ENCODE results near the gene AFG3L2.
A peak's percentile ranks its signal among the peaks of the same experiment; 100 is the strongest.
"Not testable (repeated sequence)": the region's sequence is repeated elsewhere in the genome, so short reads cannot be mapped to it uniquely, and the experiment has no call there.

AFG3L2 gene

GRCh38 chr18:12376754-12377555, at the start of gene AFG3L2:
TSS of gene AFG3L2 (minus strand) at chr18:12377227. CDS start at chr18:12377082, 145 bp downstream.
- Mint-ChIP-seq H3K9me3 (no peaks in the 10 kb centered on the region), H3K36me3 (ENCODE audit: low read depth) (peaks cover 15% of the 10 kb centered on the region), H3K27me3 (ENCODE audit: low read depth) (peaks cover 2% of the 10 kb centered on the region), H3K4me3 (peak within 1 kb of the TSS; percentile 91), H3K4me1 (ENCODE audit: low read depth) (peaks cover 37% of the 10 kb centered on the region), H3K27ac (peak within 1 kb of the TSS; percentile 92)
- DNase-seq (ENCODE audit: low spot score) = peak; percentile 99

GRCh38 chr18:12424252-12424651, 47.2 kb upstream of the AFG3L2 start:
- Mint-ChIP-seq H3K36me3 (ENCODE audit: low read depth) (no peaks in the 10 kb centered on the region), H3K27me3 (ENCODE audit: low read depth) (no peaks in the 10 kb centered on the region), H3K4me1 (ENCODE audit: low read depth) (peaks cover 2% of the 10 kb centered on the region), H3K4me3 (no peak overlapping the region), H3K9me3 (no peaks in the 10 kb centered on the region), H3K27ac (no peak overlapping the region)
- no peak for DNase-seq (ENCODE audit: low spot score)

- Mint-ChIP-seq H3K4me1 (ENCODE audit: low read depth) (peaks cover 2% of the 10 kb centered on the region), H3K9me3 (no peaks in the 10 kb centered on the region), H3K4me3 (no peak overlapping the region), H3K27me3 (ENCODE audit: low read depth) (no peaks in the 10 kb centered on the region), H3K27ac (no peak overlapping the region), H3K36me3 (ENCODE audit: low read depth) (no peaks in the 10 kb centered on the region)
- DNase-seq (ENCODE audit: low spot score) = no peak
Measured at GRCh38 chr18:12423820-12424219, 46.8 kb upstream of the AFG3L2 start.

GRCh38 chr18:12423393-12423792, 46.4 kb upstream of the AFG3L2 start:
- H3K36me3 Mint-ChIP-seq (ENCODE audit: low read depth) = peaks cover 2% of the 10 kb centered on the region
- H3K27me3 Mint-ChIP-seq (ENCODE audit: low read depth) = no peaks in the 10 kb centered on the region
- no peaks in the 10 kb centered on the region for H3K9me3 Mint-ChIP-seq
- no peak overlapping the region for H3K4me3 Mint-ChIP-seq
- H3K4me1 Mint-ChIP-seq (ENCODE audit: low read depth) = peaks cover 6% of the 10 kb centered on the region
- DNase-seq (ENCODE audit: low spot score) = no peak
- no peak overlapping the region for H3K27ac Mint-ChIP-seq

GRCh38 chr18:12422936-12423335, 45.9 kb upstream of the AFG3L2 start:
- H3K27me3 Mint-ChIP-seq (ENCODE audit: low read depth) = no peaks in the 10 kb centered on the region
- no peak for DNase-seq (ENCODE audit: low spot score)
- no peak overlapping the region for H3K4me3 Mint-ChIP-seq
- H3K27ac Mint-ChIP-seq = no peak overlapping the region
- peaks cover 2% of the 10 kb centered on the region for H3K36me3 Mint-ChIP-seq (ENCODE audit: low read depth)
- H3K4me1 Mint-ChIP-seq (ENCODE audit: low read depth) = peaks cover 7% of the 10 kb centered on the region
- no peaks in the 10 kb centered on the region for H3K9me3 Mint-ChIP-seq

- no peak overlapping the region for H3K27ac Mint-ChIP-seq
- H3K27me3 Mint-ChIP-seq (ENCODE audit: low read depth) = no peaks in the 10 kb centered on the region
- peaks cover 2% of the 10 kb centered on the region for H3K36me3 Mint-ChIP-seq (ENCODE audit: low read depth)
- DNase-seq (ENCODE audit: low spot score) = no peak
- H3K4me1 Mint-ChIP-seq (ENCODE audit: low read depth) = peaks cover 7% of the 10 kb centered on the region
- no peaks in the 10 kb centered on the region for H3K9me3 Mint-ChIP-seq
- no peak overlapping the region for H3K4me3 Mint-ChIP-seq
Measured at GRCh38 chr18:12421732-12422131, 44.7 kb upstream of the AFG3L2 start.

GRCh38 chr18:12420821-12421421, 43.9 kb upstream of the AFG3L2 start:
- Mint-ChIP-seq H3K4me1 (ENCODE audit: low read depth) (peaks cover 7% of the 10 kb centered on the region), H3K27me3 (ENCODE audit: low read depth) (no peaks in the 10 kb centered on the region), H3K36me3 (ENCODE audit: low read depth) (peaks cover 2% of the 10 kb centered on the region), H3K4me3 (peak overlapping the region; percentile 72), H3K27ac (peak overlapping the region; percentile 42), H3K9me3 (no peaks in the 10 kb centered on the region)
- no peak for DNase-seq (ENCODE audit: low spot score)

GRCh38 chr18:12417687-12418086, 40.7 kb upstream of the AFG3L2 start:
- H3K36me3 Mint-ChIP-seq (ENCODE audit: low read depth) = peaks cover 2% of the 10 kb centered on the region
- H3K4me1 Mint-ChIP-seq (ENCODE audit: low read depth) = peaks cover 7% of the 10 kb centered on the region
- DNase-seq (ENCODE audit: low spot score) = no peak
- no peak overlapping the region for H3K27ac Mint-ChIP-seq
- no peak overlapping the region for H3K4me3 Mint-ChIP-seq
- no peaks in the 10 kb centered on the region for H3K9me3 Mint-ChIP-seq
- no peaks in the 10 kb centered on the region for H3K27me3 Mint-ChIP-seq (ENCODE audit: low read depth)

GRCh38 chr18:12416098-12416729, 39.2 kb upstream of the AFG3L2 start:
- Mint-ChIP-seq H3K36me3 (ENCODE audit: low read depth) (peaks cover 2% of the 10 kb centered on the region), H3K27me3 (ENCODE audit: low read depth) (no peaks in the 10 kb centered on the region), H3K4me1 (ENCODE audit: low read depth) (peaks cover 7% of the 10 kb centered on the region), H3K4me3 (no peak overlapping the region), H3K27ac (no peak overlapping the region), H3K9me3 (no peaks in the 10 kb centered on the region)
- no peak for DNase-seq (ENCODE audit: low spot score)

- Mint-ChIP-seq H3K4me1 (ENCODE audit: low read depth) (peaks cover 20% of the 10 kb centered on the region), H3K4me3 (no peak overlapping the region), H3K9me3 (no peaks in the 10 kb centered on the region), H3K27ac (no peak overlapping the region), H3K27me3 (ENCODE audit: low read depth) (peaks cover 4% of the 10 kb centered on the region), H3K36me3 (ENCODE audit: low read depth) (no peaks in the 10 kb centered on the region)
- DNase-seq (ENCODE audit: low spot score) = no peak
Measured at GRCh38 chr18:12411456-12411855, 34.4 kb upstream of the AFG3L2 start.

- Mint-ChIP-seq H3K4me1 (ENCODE audit: low read depth) (peaks cover 26% of the 10 kb centered on the region), H3K27me3 (ENCODE audit: low read depth) (peaks cover 11% of the 10 kb centered on the region)
- H3K4me3 Mint-ChIP-seq; H3K27ac Mint-ChIP-seq; H3K36me3 Mint-ChIP-seq (ENCODE audit: low read depth); H3K9me3 Mint-ChIP-seq; DNase-seq (ENCODE audit: low spot score): not testable (repeated sequence)
Measured at GRCh38 chr18:12410747-12411146, 33.7 kb upstream of the AFG3L2 start.

GRCh38 chr18:12410081-12410481, 33.1 kb upstream of the AFG3L2 start:
- peaks cover 17% of the 10 kb centered on the region for H3K27me3 Mint-ChIP-seq (ENCODE audit: low read depth)
- no peaks in the 10 kb centered on the region for H3K9me3 Mint-ChIP-seq
- H3K27ac Mint-ChIP-seq = no peak overlapping the region
- no peaks in the 10 kb centered on the region for H3K36me3 Mint-ChIP-seq (ENCODE audit: low read depth)
- no peak overlapping the region for H3K4me3 Mint-ChIP-seq
- no peak for DNase-seq (ENCODE audit: low spot score)
- H3K4me1 Mint-ChIP-seq (ENCODE audit: low read depth) = peaks cover 27% of the 10 kb centered on the region

GRCh38 chr18:12409469-12409868, 32.4 kb upstream of the AFG3L2 start:
- no peak for DNase-seq (ENCODE audit: low spot score)
- H3K4me1 Mint-ChIP-seq (ENCODE audit: low read depth) = peaks cover 27% of the 10 kb centered on the region
- peaks cover 23% of the 10 kb centered on the region for H3K27me3 Mint-ChIP-seq (ENCODE audit: low read depth)
- H3K9me3 Mint-ChIP-seq = no peaks in the 10 kb centered on the region
- H3K36me3 Mint-ChIP-seq (ENCODE audit: low read depth) = no peaks in the 10 kb centered on the region
- no peak overlapping the region for H3K27ac Mint-ChIP-seq
- H3K4me3 Mint-ChIP-seq = no peak overlapping the region

GRCh38 chr18:12408247-12408869, 31.3 kb upstream of the AFG3L2 start:
- Mint-ChIP-seq H3K36me3 (ENCODE audit: low read depth) (no peaks in the 10 kb centered on the region), H3K27me3 (ENCODE audit: low read depth) (peaks cover 33% of the 10 kb centered on the region), H3K27ac (no peak overlapping the region), H3K4me1 (ENCODE audit: low read depth) (peaks cover 34% of the 10 kb centered on the region), H3K4me3 (peak overlapping the region; percentile 67), H3K9me3 (no peaks in the 10 kb centered on the region)
- DNase-seq (ENCODE audit: low spot score) = no peak
